K562 (cell line): Measurements from ENCODE around the gene PIGX. TPM values are rescaled to one million over a fixed set of nuclear protein-coding genes. Genes with fewer than 3 reads are reported as not detected.

Experiments used
- ATAC-seq: fragments of 200-7000 bp; cut with Tn5 transposase; 3 replicates; pipeline ENCODE4 v1.9.1; 2020; ENCODE audit warnings: moderate library complexity
- BruUV-seq: library from RNA; stranded (reverse); fragments of 400-500 nt; replicated peaks from 2 replicates; lab custom pipeline; 2021; lab: Mats Ljungman, UMichigan
- CTCF ChIA-PET: fragments of 300-600 bp; formaldehyde crosslinking; extraction: SDS; loops from one replicate; lab custom pipeline; 2021; ENCODE audit warnings: low intra/inter-chr PET ratio; lab: Yijun Ruan, JAX
- POLR2A ChIA-PET: fragments of 300-600, 350-650 bp; sonication (Branson Sonifier 250); formaldehyde crosslinking; extraction: SDS; loops from one replicate; lab custom pipeline; 2021; ENCODE audit warnings: antibody characterized with exemption, inconsistent platforms; lab: Yijun Ruan, JAX
- DNase-seq, 4 experiments: peaks; one replicate each; pipeline versions ENCODE4 v3.0.0 to v3.0.0-alpha.2; 2011 to 2018; ENCODE audit warnings: low spot score in 3 of 4, mixed read lengths in 3 of 4; ENCODE audit errors: extremely low read depth in 1 of 4
- FAIRE-seq: peaks from 2 replicates; lab custom pipeline; 2011; peaks lifted over from hg19 to GRCh38; lab: Jason Lieb, UNC
- H2AFZ ChIP-seq: 2 replicates; pipeline ENCODE4 v1.6.0; 2011; ENCODE audit warnings: low read depth, low read length, control low read depth, inconsistent platforms
- H3K27ac ChIP-seq: fragments of 200-600 bp; 3 replicates; pipeline ENCODE4 v1.8.0; 2011; ENCODE audit warnings: low read depth, mild to moderate bottlenecking, control low read depth, inconsistent platforms, low read length, moderate library complexity, mixed read lengths; ENCODE audit errors: extremely low read depth
- H3K27me3 ChIP-seq, 2 experiments: fragments of 300-600 bp in 1 of 2; 2 replicates in 1 of 2; 3 replicates in 1 of 2; pipeline versions ENCODE4 v1.6.0 to v1.8.0; 2011; ENCODE audit warnings: inconsistent platforms in 2 of 2, low read length in 2 of 2, mild to moderate bottlenecking in 1 of 2, mixed read lengths in 1 of 2, moderate library complexity in 1 of 2; ENCODE audit not compliant: control insufficient read depth in 2 of 2, insufficient read depth in 2 of 2
- H3K36me3 ChIP-seq: fragments of 300-600 bp; 3 replicates; pipeline ENCODE4 v1.8.0; 2011; ENCODE audit warnings: mild to moderate bottlenecking, low read length, inconsistent platforms; ENCODE audit not compliant: control insufficient read depth, insufficient read depth
- H3K4me1 ChIP-seq, 2 experiments: fragments of 200-600 bp in 1 of 2; replicated peaks in 1 of 2; 2 replicates in 1 of 2; 3 replicates in 1 of 2; pipeline versions ENCODE4 v1.5.1 to v1.8.0; 2011; ENCODE audit warnings: inconsistent platforms in 2 of 2, low read length in 2 of 2, mild to moderate bottlenecking in 1 of 2, mixed read lengths in 1 of 2, moderate library complexity in 1 of 2; ENCODE audit not compliant: control insufficient read depth in 2 of 2, insufficient read depth in 2 of 2
- H3K4me2 ChIP-seq: 2 replicates; pipeline ENCODE4 v1.6.1; 2011; ENCODE audit warnings: low read length, control low read depth, inconsistent platforms, mixed read lengths; ENCODE audit not compliant: insufficient read depth
- H3K4me3 ChIP-seq: fragments of 200-600 bp; sonication (generic), shearing (Covaris generic); 2 replicates; pipeline ENCODE4 v1.5.1; 2016; ENCODE audit warnings: control low read depth, inconsistent platforms
- H3K79me2 ChIP-seq: fragments of 200-600 bp; 3 replicates; pipeline ENCODE4 v1.8.0; 2011; ENCODE audit warnings: low read length, inconsistent platforms; ENCODE audit not compliant: control insufficient read depth, insufficient read depth
- H3K9ac ChIP-seq, 2 experiments: 2 replicates each; pipeline versions ENCODE4 v1.6.0 to v1.6.1; 2011; ENCODE audit warnings: low read depth in 2 of 2, low read length in 2 of 2, control low read depth in 1 of 2, inconsistent platforms in 1 of 2, mild to moderate bottlenecking in 1 of 2, mixed read lengths in 1 of 2; ENCODE audit not compliant: insufficient read depth in 1 of 2
- H3K9me1 ChIP-seq: one replicate; pipeline ENCODE4 v1.6.0; 2011; ENCODE audit warnings: inconsistent platforms, mild to moderate bottlenecking, low read length, moderate library complexity; ENCODE audit not compliant: control insufficient read depth, insufficient read depth
- H3K9me3 ChIP-seq: replicated peaks from 2 replicates; pipeline ENCODE4 v1.5.1; 2011; ENCODE audit warnings: low read depth, low read length, inconsistent platforms; ENCODE audit not compliant: control insufficient read depth, insufficient read depth
- H4K20me1 ChIP-seq: replicated peaks from 2 replicates; pipeline ENCODE4 v1.6.1; 2011; ENCODE audit warnings: low read length, inconsistent platforms, mixed read lengths; ENCODE audit not compliant: control insufficient read depth, insufficient read depth
- CBX1 ChIP-seq: sonication (generic); IDR thresholded peaks from 2 replicates; pipeline ENCODE4 v1.6.1; 2016; ENCODE audit warnings: antibody characterized with exemption, low read depth, mild to moderate bottlenecking
- CBX3 ChIP-seq, 2 experiments: IDR thresholded peaks; 1 replicate in 1 of 2; 2 replicates in 1 of 2; pipeline ENCODE4 v1.6.1; 2012; ENCODE audit warnings: inconsistent platforms in 2 of 2, low read length in 2 of 2, borderline replicate concordance in 1 of 2, control low read depth in 1 of 2
- CBX8 ChIP-seq: fragments of 200-600 bp; sonication (generic); IDR thresholded peaks from 2 replicates; pipeline ENCODE4 v1.6.1; 2012; ENCODE audit warnings: borderline replicate concordance, mixed run types, low read depth, mild to moderate bottlenecking, moderate library complexity, mixed read lengths, low read length, control low read depth, inconsistent platforms; ENCODE audit not compliant: poor library complexity, severe bottlenecking; ENCODE audit errors: extremely low read depth
- ERF ChIP-seq: fragments of 450-650 bp; formaldehyde crosslinking; IDR thresholded peaks from 2 replicates; pipeline ENCODE4 v1.4.0; 2020; ENCODE audit warnings: mild to moderate bottlenecking, mixed read lengths
- FOXJ2 ChIP-seq: fragments of 200-800 bp; sonication (Bioruptor generic); IDR thresholded peaks from 2 replicates; pipeline ENCODE4 v1.6.1; 2016; ENCODE audit warnings: missing genetic modification characterization, missing compliant biosample characterization
- FOXK2 ChIP-seq, 2 experiments: fragments of 450-650 bp; IDR thresholded peaks in 1 of 2; conservative IDR thresholded peaks in 1 of 2; 2 replicates each; pipeline ENCODE4 v1.6.1; 2016; ENCODE audit warnings: low read depth in 2 of 2, mild to moderate bottlenecking in 1 of 2
- NELFE ChIP-seq: IDR thresholded peaks from 2 replicates; pipeline ENCODE4 v1.6.1; 2011; ENCODE audit warnings: mild to moderate bottlenecking; ENCODE audit not compliant: insufficient read depth, insufficient read length
- NFE2 ChIP-seq: IDR thresholded peaks from 2 replicates; pipeline ENCODE4 v1.6.1; 2014; ENCODE audit warnings: antibody characterized with exemption, low read depth
- POLR2H ChIP-seq: IDR thresholded peaks from 2 replicates; pipeline ENCODE4 v1.6.1; 2016; ENCODE audit warnings: missing genetic modification characterization, low read depth, mild to moderate bottlenecking, control low read depth, missing compliant biosample characterization, moderate library complexity
- RFX7 ChIP-seq: fragments of 250-450 bp; sonication (Bioruptor Pico); IDR thresholded peaks from 2 replicates; pipeline ENCODE4 v1.5.1; 2021; ENCODE audit warnings: mild to moderate bottlenecking
- SFPQ ChIP-seq: fragments of 200-400 bp; formaldehyde crosslinking; IDR thresholded peaks from 2 replicates; pipeline ENCODE4 v1.6.1; 2017; ENCODE audit warnings: mild to moderate bottlenecking, low read depth, low read length, moderate library complexity
- SMARCE1 ChIP-seq: fragments of 450-650 bp; IDR thresholded peaks from 2 replicates; pipeline ENCODE4 v1.7.1; 2016; ENCODE audit warnings: mild to moderate bottlenecking
- TBL1XR1 ChIP-seq, 2 experiments: IDR thresholded peaks; 2 replicates each; pipeline ENCODE4 v1.6.1; 2012; ENCODE audit warnings: improper control_type of control experiment in 2 of 2, low read length in 2 of 2, mild to moderate bottlenecking in 1 of 2
- ZC3H8 ChIP-seq: fragments of 450-650 bp; IDR thresholded peaks from 2 replicates; pipeline ENCODE4 v1.6.1; 2017
- ZFP36 ChIP-seq: fragments of 150-350 bp; IDR thresholded peaks from 2 replicates; pipeline ENCODE4 v1.6.1; 2018; ENCODE audit warnings: low read length, low read depth; ENCODE audit not compliant: partially characterized antibody
- ZNF184 ChIP-seq: sonication (generic); formaldehyde crosslinking; IDR thresholded peaks from 2 replicates; pipeline ENCODE4 v1.5.0; 2020; ENCODE audit warnings: missing genetic modification reagents
- ZNF263 ChIP-seq: sonication (generic); formaldehyde crosslinking; IDR thresholded peaks from 2 replicates; pipeline ENCODE4 v1.8.0; 2022; ENCODE audit warnings: mild to moderate bottlenecking, missing genetic modification reagents, borderline replicate concordance
- ZNF398 ChIP-seq: fragments of 250-450 bp; sonication (Bioruptor Pico); IDR thresholded peaks from 2 replicates; pipeline ENCODE4 v1.8.0; 2021; ENCODE audit warnings: moderate library complexity, mild to moderate bottlenecking, inconsistent platforms
- ZNF57 ChIP-seq: fragments of 450-650 bp; formaldehyde crosslinking; IDR thresholded peaks from 2 replicates; pipeline ENCODE4 v1.4.0; 2020; ENCODE audit warnings: mild to moderate bottlenecking, moderate library complexity
- WGBS: fragments of 100-300 bp; shearing (Covaris generic); methylation state at CpG from one replicate; pipeline ENCODE4 v1.1.6; 2016; ENCODE audit warnings: low coverage, mixed read lengths; ENCODE audit not compliant: insufficient coverage; ENCODE audit errors: missing lambda C conversion rate; 5-methylcytosine and 5-hydroxymethylcytosine counted together
- in situ Hi-C: fragments of 300-500 bp; cut with MboI; formaldehyde crosslinking; loops from 4 replicates; pipeline ENCODE4 v1.15.0; 2018; ENCODE audit warnings: inconsistent platforms, mixed read lengths
- intact Hi-C: fragments of 100-400 bp; cut with micrococcal nuclease; formaldehyde crosslinking; loops from 2 replicates; pipeline ENCODE4 v1.14.2; 2022
- polyA plus RNA-seq, 8 experiments: library from polyadenylated mRNA; depleted of rRNA in 4 of 8; stranded (reverse) in 5 of 8; unstranded in 3 of 8; fragments of >200 nt; fragmentation: Nextera tagmentation in 2 of 8; fragmentation: Illumina TruSeq in 1 of 8; extraction: Ambion mirVana in 2 of 8; extraction: Trizol in 1 of 8; gene quantifications; 2 replicates each; pipeline versions ENCODE4 v1.2.1 to v1.2.3, GENCODE V29; 2011 to 2014; ENCODE audit warnings: inconsistent platforms in 1 of 8, missing spikeins in 1 of 8
- total RNA-seq, 7 experiments: library from RNA; depleted of rRNA in 6 of 7; stranded (reverse); fragments of >200 nt in 6 of 7; fragmentation: Illumina TruSeq in 2 of 7; extraction: Trizol in 2 of 7; gene quantifications; 2 replicates each; pipeline versions ENCODE4 v1.2.1 to v1.2.3, GENCODE V29; 2011 to 2021; ENCODE audit warnings: low replicate concordance in 1 of 7

The PIGX gene
- total and polyA plus RNA-seq, 9 of the 15 experiments (the other 6 are each of a cell fraction or from before 2014, with no cell fraction given): 3.7 to 36.3 (median 26.9) TPM

DNA sequence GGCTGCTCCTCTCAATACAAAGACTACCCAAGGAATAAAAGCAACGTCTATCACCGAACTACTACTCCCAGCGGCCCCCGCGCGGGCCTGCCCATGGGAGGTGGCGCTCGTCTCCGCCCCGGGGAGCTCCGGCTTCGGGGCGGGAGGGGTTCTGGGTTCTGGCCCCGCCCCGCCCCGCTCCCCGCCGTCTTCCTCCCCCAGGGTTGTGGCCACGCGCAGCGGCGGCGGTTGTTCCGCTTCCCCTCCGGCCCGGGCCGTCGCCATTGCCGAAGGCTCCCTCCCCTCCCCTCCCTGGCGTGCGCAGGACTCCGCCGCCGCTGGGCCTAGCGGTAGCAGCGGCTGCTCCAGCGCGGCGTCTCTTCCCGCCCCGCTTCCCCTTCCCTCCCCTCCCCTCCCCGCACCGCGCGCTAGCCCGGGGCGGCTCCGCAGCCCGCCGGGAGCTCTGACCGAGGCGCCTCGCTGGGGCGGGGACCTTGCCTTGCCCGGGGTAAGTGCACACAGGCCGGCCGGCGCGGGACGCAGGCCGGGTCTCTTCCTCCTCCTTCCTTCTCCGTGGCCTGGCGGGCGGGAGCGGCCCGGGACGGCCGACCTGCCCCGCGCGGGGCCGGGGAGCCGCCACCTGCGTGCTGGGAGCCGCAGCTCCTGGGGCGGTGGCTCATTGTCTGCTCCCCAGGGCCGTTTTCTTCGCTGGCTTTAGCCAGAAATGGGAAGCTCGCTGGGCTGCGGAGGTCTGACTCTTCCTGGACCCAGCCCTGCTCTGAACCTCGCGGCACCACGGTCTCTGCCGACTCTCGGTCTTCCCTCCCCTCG lies 27.7 kb downstream of the PIGX start, which contains the start of gene PAK2:
Gene PAK2 (plus strand): TSS at position 187 of the 810 bp plus-strand sequence. CDS start 42,790 bp downstream, outside the sequence.
- peaks cover 0 to 7% of the 10 kb centered on the region in 2 experiments; a peak in 4 of 5 replicates for H3K4me1 ChIP-seq
- H3K9ac ChIP-seq: peak within 1 kb of the TSS; percentile 96 to 99
- peaks cover 51% of the 10 kb centered on the region for H3K79me2 ChIP-seq
- H3K9me1 ChIP-seq: no peaks in the 10 kb centered on the region
- ChIA-PET POLR2A (interaction anchor here (0.5 to 1.5 kb wide), 11 partner anchors 9 to 470 kb away, joined by 3 to 6 read pairs (median 4); partner anchors contain the start of genes CEP19 and PIGX), CTCF (no interaction called here)
- peak within 1 kb of the TSS; percentile 96 for H3K27ac ChIP-seq
- in situ Hi-C loops: no loop called here
- H3K9me3 ChIP-seq: no peaks in the 10 kb centered on the region; the same call in 1 of the 2 replicates
- H3K27me3 ChIP-seq: no peaks in the 10 kb centered on the region
- peak; percentile 69 for FAIRE-seq
- H4K20me1 ChIP-seq: no peaks in the 10 kb centered on the region
- no TSS peak for BruUV-seq
- H3K36me3 ChIP-seq: peaks cover 8% of the 10 kb centered on the region; the same call in 1 of the 3 replicates
- under 1% methylated on average over 25 of the region's 86 CpGs for WGBS
- peak; percentile 94 for ATAC-seq
- peak within 1 kb of the TSS; percentile 75 for H2AFZ ChIP-seq
- H3K4me2 ChIP-seq: peak within 1 kb of the TSS; percentile 98
- peak; percentile 94 to 95 (median 94) for DNase-seq
- peak within 1 kb of the TSS; percentile 97 for H3K4me3 ChIP-seq
- intact Hi-C loops: no loop called here
- TF ChIP-seq ZFP36 (no peak), ZNF398 (CRISPR knock-in tag) (no peak), RFX7 (CRISPR knock-in tag) (no peak), FOXJ2 (no peak), ZNF57 (CRISPR knock-in tag) (no peak), SFPQ (no peak), FOXK2 (conservative IDR thresholded peaks at IDR 0.05 in 1 of 2, IDR thresholded peaks at IDR 0.05 in 1 of 2; ENCODE audit: low read depth in 2 of 2) (no peak), TBL1XR1 (IDR thresholded peaks at IDR 0.05; ENCODE audit: low read length in 2 of 2) (no peak), NELFE (no peak), CBX3 (IDR thresholded peaks at IDR 0.05; ENCODE audit: borderline replicate concordance in 1 of 2, low read length in 2 of 2) (peak in 1 of 2 experiments; percentile 14; a peak in 1 of 3 replicates), ZC3H8 (no peak), ERF (CRISPR knock-in tag) (no peak), CBX1 (peak; percentile 16; the same call in 1 of the 2 replicates), POLR2H (tag) (peak; percentile 67), NFE2 (no peak), ZNF184 (CRISPR knock-in tag) (no peak), CBX8 (no peak), SMARCE1 (no peak), ZNF263 (CRISPR knock-in tag) (no peak)
